K562 (cell line): Measurements from ENCODE around the gene DSE.

ENCODE experiments used
- HIVEP1 ChIP-seq: fragments of 250-450 bp; sonication (Bioruptor Pico); IDR thresholded peaks from 2 replicates; pipeline ENCODE4 v1.4.0; 2020; ENCODE audit warnings: mild to moderate bottlenecking
- ZFX ChIP-seq: sonication (generic); formaldehyde crosslinking; IDR thresholded peaks from 2 replicates; pipeline ENCODE4 v1.8.0; 2022; ENCODE audit warnings: mild to moderate bottlenecking, missing genetic modification reagents, moderate library complexity
- ZNF780A ChIP-seq: fragments of 250-450 bp; sonication (Bioruptor Pico); IDR thresholded peaks from 2 replicates; pipeline ENCODE4 v1.5.0; 2021; ENCODE audit warnings: mild to moderate bottlenecking
- ZNF79 ChIP-seq: fragments of 250-450 bp; sonication (Bioruptor Pico); IDR thresholded peaks from 2 replicates; pipeline ENCODE4 v1.4.0; 2020; ENCODE audit warnings: low read depth, mild to moderate bottlenecking, moderate library complexity
- TF ChIP-seq, protein P1 (sequence below), 2 experiments: IDR thresholded peaks; 2 replicates each; pipeline ENCODE4 v1.6.1; 2012; ENCODE audit warnings: improper control_type of control experiment in 2 of 2, low read depth in 2 of 2, low read length in 2 of 2, borderline replicate concordance in 1 of 2
- TF ChIP-seq, protein P2 (sequence below), 3 experiments: IDR thresholded peaks in 2 of 3; conservative IDR thresholded peaks in 1 of 3; 2 replicates each; pipeline ENCODE4 v1.5.1; 2011 to 2012; ENCODE audit warnings: low read length in 3 of 3, mild to moderate bottlenecking in 3 of 3, control low read depth in 2 of 3, improper control_type of control experiment in 1 of 3, inconsistent platforms in 1 of 3, low read depth in 1 of 3, mixed read lengths in 1 of 3, moderate library complexity in 1 of 3; ENCODE audit not compliant: insufficient read depth in 2 of 3

DNA sequence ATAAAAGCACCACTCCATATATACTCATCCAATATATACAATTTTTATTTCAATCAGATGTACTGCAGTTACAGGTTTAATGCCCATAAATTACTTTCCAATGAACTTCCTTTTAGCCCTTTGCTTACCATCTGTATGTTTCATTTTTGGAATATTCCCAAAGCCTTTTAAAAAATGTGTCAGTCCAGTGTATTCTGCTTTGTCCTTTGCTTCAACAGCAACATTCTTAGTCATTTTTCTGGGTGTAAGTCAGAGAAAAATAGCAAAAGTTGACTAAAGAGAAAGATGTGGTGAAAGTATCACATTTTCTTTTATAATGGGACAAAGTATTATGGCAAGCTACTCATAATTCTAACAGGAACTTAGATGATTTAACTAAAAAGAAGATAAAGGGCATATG lies 15.2 kb downstream of the DSE start:
- TF ChIP-seq, protein P1, sequence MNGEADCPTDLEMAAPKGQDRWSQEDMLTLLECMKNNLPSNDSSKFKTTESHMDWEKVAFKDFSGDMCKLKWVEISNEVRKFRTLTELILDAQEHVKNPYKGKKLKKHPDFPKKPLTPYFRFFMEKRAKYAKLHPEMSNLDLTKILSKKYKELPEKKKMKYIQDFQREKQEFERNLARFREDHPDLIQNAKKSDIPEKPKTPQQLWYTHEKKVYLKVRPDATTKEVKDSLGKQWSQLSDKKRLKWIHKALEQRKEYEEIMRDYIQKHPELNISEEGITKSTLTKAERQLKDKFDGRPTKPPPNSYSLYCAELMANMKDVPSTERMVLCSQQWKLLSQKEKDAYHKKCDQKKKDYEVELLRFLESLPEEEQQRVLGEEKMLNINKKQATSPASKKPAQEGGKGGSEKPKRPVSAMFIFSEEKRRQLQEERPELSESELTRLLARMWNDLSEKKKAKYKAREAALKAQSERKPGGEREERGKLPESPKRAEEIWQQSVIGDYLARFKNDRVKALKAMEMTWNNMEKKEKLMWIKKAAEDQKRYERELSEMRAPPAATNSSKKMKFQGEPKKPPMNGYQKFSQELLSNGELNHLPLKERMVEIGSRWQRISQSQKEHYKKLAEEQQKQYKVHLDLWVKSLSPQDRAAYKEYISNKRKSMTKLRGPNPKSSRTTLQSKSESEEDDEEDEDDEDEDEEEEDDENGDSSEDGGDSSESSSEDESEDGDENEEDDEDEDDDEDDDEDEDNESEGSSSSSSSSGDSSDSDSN (IDR thresholded peaks at IDR 0.05; ENCODE audit: borderline replicate concordance in 1 of 2, low read depth in 2 of 2, low read length in 2 of 2): no peak
- TF ChIP-seq, protein P2, sequence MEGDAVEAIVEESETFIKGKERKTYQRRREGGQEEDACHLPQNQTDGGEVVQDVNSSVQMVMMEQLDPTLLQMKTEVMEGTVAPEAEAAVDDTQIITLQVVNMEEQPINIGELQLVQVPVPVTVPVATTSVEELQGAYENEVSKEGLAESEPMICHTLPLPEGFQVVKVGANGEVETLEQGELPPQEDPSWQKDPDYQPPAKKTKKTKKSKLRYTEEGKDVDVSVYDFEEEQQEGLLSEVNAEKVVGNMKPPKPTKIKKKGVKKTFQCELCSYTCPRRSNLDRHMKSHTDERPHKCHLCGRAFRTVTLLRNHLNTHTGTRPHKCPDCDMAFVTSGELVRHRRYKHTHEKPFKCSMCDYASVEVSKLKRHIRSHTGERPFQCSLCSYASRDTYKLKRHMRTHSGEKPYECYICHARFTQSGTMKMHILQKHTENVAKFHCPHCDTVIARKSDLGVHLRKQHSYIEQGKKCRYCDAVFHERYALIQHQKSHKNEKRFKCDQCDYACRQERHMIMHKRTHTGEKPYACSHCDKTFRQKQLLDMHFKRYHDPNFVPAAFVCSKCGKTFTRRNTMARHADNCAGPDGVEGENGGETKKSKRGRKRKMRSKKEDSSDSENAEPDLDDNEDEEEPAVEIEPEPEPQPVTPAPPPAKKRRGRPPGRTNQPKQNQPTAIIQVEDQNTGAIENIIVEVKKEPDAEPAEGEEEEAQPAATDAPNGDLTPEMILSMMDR (IDR thresholded peaks at IDR 0.05 in 2 of 3, conservative IDR thresholded peaks at IDR 0.05 in 1 of 3; ENCODE audit: insufficient read depth in 2 of 3, low read depth in 1 of 3, low read length in 3 of 3): no peak
- no peak for TF ChIP-seq ZNF79 (CRISPR knock-in tag)
- TF ChIP-seq ZNF780A: no peak
- TF ChIP-seq ZFX (CRISPR knock-in tag): no peak
- no peak for TF ChIP-seq HIVEP1
